ENCODE data around the gene CLDN6.

The CLDN6 gene

GRCh38 chr16:2973605-2974318 is 44.2 kb downstream of the CLDN6 start:
- H3K9me3 ChIP-seq (ENCODE audit: control insufficient read depth, low read length): no peaks in the 10 kb centered on the region
- H3K36me3 ChIP-seq (ENCODE audit: control insufficient read depth, insufficient read depth, low read length): peaks cover 50% of the 10 kb centered on the region
- H3K27ac ChIP-seq (ENCODE audit: low read depth, low read length, severe bottlenecking): no peak overlapping the region
- WGBS, 2 experiments (ENCODE audit: insufficient coverage in 2 of 2): 90 to 96% methylated on average over 13 to 14 of the region's 17 CpGs
- H3K4me3 ChIP-seq (ENCODE audit: extremely low read depth, insufficient read depth, low read length, poor library complexity, severe bottlenecking): no peak overlapping the region
- no peaks in the 10 kb centered on the region for H3K4me1 ChIP-seq (ENCODE audit: control insufficient read depth, insufficient read depth, low read length, poor library complexity, severe bottlenecking)

DNA sequence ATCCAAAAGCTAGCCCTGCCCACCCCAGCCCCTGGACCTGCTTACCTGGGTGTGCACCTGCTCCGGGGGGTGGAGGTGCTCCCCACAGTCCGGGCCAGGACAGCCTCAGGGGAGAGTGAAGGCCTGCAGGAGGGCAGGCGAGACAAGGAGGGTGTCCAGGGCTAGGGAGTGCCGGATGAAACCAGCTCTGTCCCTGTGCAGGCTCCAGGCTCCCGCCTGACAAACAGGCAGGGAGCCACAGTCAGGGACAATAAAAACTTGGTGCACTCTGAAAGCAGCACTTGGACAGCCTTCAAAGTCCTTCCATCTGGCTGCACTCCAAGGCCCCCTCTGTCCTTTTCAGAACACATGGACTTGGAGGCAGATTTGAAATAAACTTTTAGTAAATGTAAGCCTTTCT is 44.9 kb downstream of the CLDN6 start:
- 83 to 98% methylated on average over 5 of the region's 5 CpGs for WGBS, 2 experiments (ENCODE audit: insufficient coverage in 2 of 2)
- no peaks in the 10 kb centered on the region for H3K9me3 ChIP-seq (ENCODE audit: control insufficient read depth, low read length)
- peaks cover 47% of the 10 kb centered on the region for H3K36me3 ChIP-seq (ENCODE audit: control insufficient read depth, insufficient read depth, low read length)
- no peak overlapping the region for H3K27ac ChIP-seq (ENCODE audit: low read depth, low read length, severe bottlenecking)
- H3K4me1 ChIP-seq (ENCODE audit: control insufficient read depth, insufficient read depth, low read length, poor library complexity, severe bottlenecking): no peaks in the 10 kb centered on the region
- no peak overlapping the region for H3K4me3 ChIP-seq (ENCODE audit: extremely low read depth, insufficient read depth, low read length, poor library complexity, severe bottlenecking)

- Histone ChIP-seq H3K4me3 (ENCODE audit: extremely low read depth, insufficient read depth, low read length, poor library complexity, severe bottlenecking) (no peak overlapping the region), H3K9me3 (ENCODE audit: control insufficient read depth, low read length) (no peaks in the 10 kb centered on the region), H3K36me3 (ENCODE audit: control insufficient read depth, insufficient read depth, low read length) (peaks cover 40% of the 10 kb centered on the region), H3K27ac (ENCODE audit: low read depth, low read length, severe bottlenecking) (peak overlapping the region; percentile 5), H3K4me1 (ENCODE audit: control insufficient read depth, insufficient read depth, low read length, poor library complexity, severe bottlenecking) (no peaks in the 10 kb centered on the region)
- WGBS, 2 experiments (ENCODE audit: insufficient coverage in 2 of 2): 91% methylated on average over 14 to 15 of the region's 15 CpGs
These were observed 45.8 kb downstream of the CLDN6 start for GRCh38 chr16:2971985-2972784.

DNA sequence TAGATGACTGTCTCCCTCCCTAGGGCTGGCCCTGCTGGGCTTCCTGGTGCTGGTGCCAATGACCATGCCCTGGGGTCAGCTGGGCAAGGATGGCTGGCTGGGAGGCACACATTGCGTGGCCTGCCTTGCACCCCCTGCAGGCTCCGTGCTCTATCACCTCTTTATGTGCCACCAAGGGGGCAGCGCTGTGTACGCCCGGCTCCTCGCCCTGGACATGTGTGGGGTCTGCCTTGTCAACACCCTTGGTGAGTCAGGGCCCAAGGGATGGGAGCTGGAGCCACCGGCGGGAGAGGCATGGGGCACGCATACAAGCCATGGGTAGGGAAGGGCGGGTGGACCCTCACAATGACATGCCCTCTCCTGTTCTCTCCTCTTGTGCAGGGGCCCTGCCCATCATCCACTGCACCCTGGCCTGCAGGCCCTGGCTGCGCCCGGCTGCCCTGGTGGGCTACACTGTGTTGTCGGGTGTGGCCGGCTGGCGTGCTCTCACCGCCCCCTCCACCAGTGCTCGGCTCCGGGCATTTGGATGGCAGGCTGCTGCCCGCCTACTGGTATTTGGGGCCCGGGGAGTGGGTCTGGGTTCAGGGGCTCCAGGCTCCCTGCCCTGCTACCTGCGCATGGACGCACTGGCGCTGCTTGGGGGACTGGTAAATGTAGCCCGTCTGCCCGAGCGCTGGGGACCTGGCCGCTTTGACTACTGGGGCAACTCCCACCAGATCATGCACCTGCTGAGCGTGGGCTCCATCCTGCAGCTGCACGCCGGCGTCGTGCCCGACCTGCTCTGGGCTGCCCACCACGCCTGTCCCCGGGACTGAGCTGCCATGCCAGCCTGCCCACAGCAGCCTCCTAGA is 46.6 kb downstream of the CLDN6 start:
- Histone ChIP-seq H3K36me3 (ENCODE audit: control insufficient read depth, insufficient read depth, low read length) (peaks cover 35% of the 10 kb centered on the region), H3K9me3 (ENCODE audit: control insufficient read depth, low read length) (no peaks in the 10 kb centered on the region), H3K4me1 (ENCODE audit: control insufficient read depth, insufficient read depth, low read length, poor library complexity, severe bottlenecking) (no peaks in the 10 kb centered on the region), H3K27ac (ENCODE audit: low read depth, low read length, severe bottlenecking) (no peak overlapping the region), H3K4me3 (ENCODE audit: extremely low read depth, insufficient read depth, low read length, poor library complexity, severe bottlenecking) (peak overlapping the region; percentile 64)
- 97 to 98% methylated on average over 28 to 33 of the region's 35 CpGs for WGBS, 2 experiments (ENCODE audit: insufficient coverage in 2 of 2)

GRCh38 chr16:2970563-2970962 is 47.4 kb downstream of the CLDN6 start:
- Histone ChIP-seq H3K36me3 (ENCODE audit: control insufficient read depth, insufficient read depth, low read length) (peaks cover 27% of the 10 kb centered on the region), H3K9me3 (ENCODE audit: control insufficient read depth, low read length) (no peaks in the 10 kb centered on the region), H3K27ac (ENCODE audit: low read depth, low read length, severe bottlenecking) (no peak overlapping the region), H3K4me1 (ENCODE audit: control insufficient read depth, insufficient read depth, low read length, poor library complexity, severe bottlenecking) (no peaks in the 10 kb centered on the region), H3K4me3 (ENCODE audit: extremely low read depth, insufficient read depth, low read length, poor library complexity, severe bottlenecking) (peak overlapping the region; percentile 64)
- 79 to 84% methylated on average over 5 to 6 of the region's 6 CpGs for WGBS, 2 experiments (ENCODE audit: insufficient coverage in 2 of 2)

- H3K4me3 ChIP-seq (ENCODE audit: extremely low read depth, insufficient read depth, low read length, poor library complexity, severe bottlenecking): peak overlapping the region; percentile 64
- no peak overlapping the region for H3K27ac ChIP-seq (ENCODE audit: low read depth, low read length, severe bottlenecking)
- H3K4me1 ChIP-seq (ENCODE audit: control insufficient read depth, insufficient read depth, low read length, poor library complexity, severe bottlenecking): no peaks in the 10 kb centered on the region
- H3K9me3 ChIP-seq (ENCODE audit: control insufficient read depth, low read length): no peaks in the 10 kb centered on the region
- WGBS, 2 experiments (ENCODE audit: insufficient coverage in 2 of 2): 1% methylated on average over 60 to 75 of the region's 83 CpGs
- peaks cover 23% of the 10 kb centered on the region for H3K36me3 ChIP-seq (ENCODE audit: control insufficient read depth, insufficient read depth, low read length)
These were observed 48.1 kb downstream of the CLDN6 start for GRCh38 chr16:2969545-2970521.

GRCh38 chr16:2968738-2969544 is 49.0 kb downstream of the CLDN6 start, which contains the start of gene PAQR4:
Gene PAQR4 (plus strand): TSS chr16:2969348. CDS start chr16:2969675, 327 bp downstream.
- Histone ChIP-seq H3K9me3 (ENCODE audit: control insufficient read depth, low read length) (no peaks in the 10 kb centered on the region), H3K36me3 (ENCODE audit: control insufficient read depth, insufficient read depth, low read length) (peaks cover 16% of the 10 kb centered on the region), H3K4me1 (ENCODE audit: control insufficient read depth, insufficient read depth, low read length, poor library complexity, severe bottlenecking) (no peaks in the 10 kb centered on the region), H3K27ac (ENCODE audit: low read depth, low read length, severe bottlenecking) (no peak within 1 kb of the TSS), H3K4me3 (ENCODE audit: extremely low read depth, insufficient read depth, low read length, poor library complexity, severe bottlenecking) (peak within 1 kb of the TSS; percentile 64)
- WGBS, 2 experiments (ENCODE audit: insufficient coverage in 2 of 2): 3% methylated on average over 89 to 98 of the region's 98 CpGs

DNA sequence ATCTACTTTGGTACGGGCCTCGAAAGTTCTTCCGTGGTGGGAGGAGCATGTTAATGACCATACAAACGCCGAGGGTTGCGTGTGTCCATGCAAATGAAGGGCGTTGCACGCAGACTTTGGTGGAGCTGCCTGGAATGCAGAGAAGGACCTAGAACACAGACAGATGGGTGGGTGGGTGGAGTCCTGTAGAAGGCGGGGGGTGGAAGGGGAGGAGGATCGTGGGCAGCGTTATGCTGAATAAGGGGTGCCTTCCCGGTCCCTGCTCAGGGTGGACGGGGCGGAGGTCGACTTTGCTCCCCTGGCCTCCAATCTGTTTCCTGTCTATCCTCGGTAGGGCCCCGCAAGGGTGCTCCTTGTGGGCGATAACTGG is 49.6 kb downstream of the CLDN6 start:
- H3K4me3 ChIP-seq (ENCODE audit: extremely low read depth, insufficient read depth, low read length, poor library complexity, severe bottlenecking): peak overlapping the region; percentile 64
- peaks cover 10% of the 10 kb centered on the region for H3K36me3 ChIP-seq (ENCODE audit: control insufficient read depth, insufficient read depth, low read length)
- H3K27ac ChIP-seq (ENCODE audit: low read depth, low read length, severe bottlenecking): no peak overlapping the region
- no peaks in the 10 kb centered on the region for H3K4me1 ChIP-seq (ENCODE audit: control insufficient read depth, insufficient read depth, low read length, poor library complexity, severe bottlenecking)
- WGBS, 2 experiments (ENCODE audit: insufficient coverage in 2 of 2): 51 to 54% methylated on average over 18 of the region's 18 CpGs
- H3K9me3 ChIP-seq (ENCODE audit: control insufficient read depth, low read length): no peaks in the 10 kb centered on the region

GRCh38 chr16:2967721-2968161 is 50.2 kb downstream of the CLDN6 start:
- H3K36me3 ChIP-seq (ENCODE audit: control insufficient read depth, insufficient read depth, low read length): peaks cover 6% of the 10 kb centered on the region

More at GRCh38 chr16:2967721-2968161, 50.2 kb downstream of the CLDN6 start:
- Histone ChIP-seq H3K4me3 (ENCODE audit: extremely low read depth, insufficient read depth, low read length, poor library complexity, severe bottlenecking) (no peak overlapping the region), H3K4me1 (ENCODE audit: control insufficient read depth, insufficient read depth, low read length, poor library complexity, severe bottlenecking) (peaks cover under 1% of the 10 kb centered on the region), H3K27ac (ENCODE audit: low read depth, low read length, severe bottlenecking) (no peak overlapping the region), H3K9me3 (ENCODE audit: control insufficient read depth, low read length) (no peaks in the 10 kb centered on the region)
- 96% methylated on average over 32 to 33 of the region's 33 CpGs for WGBS, 2 experiments (ENCODE audit: insufficient coverage in 2 of 2)

All from mesodermal cell (in vitro differentiated cells).